ENCODE results near the gene UBE2QL1.

The UBE2QL1 gene

DNA sequence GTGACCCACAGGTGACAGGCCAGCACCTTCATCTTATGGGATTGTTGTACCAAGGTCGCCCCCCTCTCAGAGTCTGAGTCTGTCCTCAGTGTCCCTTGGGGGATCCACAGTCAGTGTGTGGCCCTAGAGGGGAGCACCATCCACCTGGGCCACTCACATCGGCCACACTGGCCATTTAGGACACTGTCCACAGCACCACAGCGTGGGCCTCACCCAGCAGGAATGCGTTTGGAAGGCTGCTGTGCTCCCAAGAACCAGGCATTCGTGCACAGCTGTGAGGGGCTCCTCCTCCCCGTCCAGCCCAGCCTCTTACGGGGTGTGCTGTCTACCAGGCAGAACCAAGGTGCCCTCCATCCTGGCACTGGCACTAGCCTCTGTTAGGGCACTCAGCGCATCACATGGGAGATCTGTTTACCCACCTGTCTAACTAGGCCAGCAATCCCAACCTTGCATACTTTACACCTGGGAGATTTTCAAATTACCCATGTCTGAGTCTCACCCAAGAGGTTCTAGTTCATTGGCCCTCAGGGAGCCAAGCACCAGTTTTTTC, 24.5 kb upstream of the UBE2QL1 start:
- no peaks in the 10 kb centered on the region for H3K4me1 ChIP-seq
- TF ChIP-seq, protein P1, sequence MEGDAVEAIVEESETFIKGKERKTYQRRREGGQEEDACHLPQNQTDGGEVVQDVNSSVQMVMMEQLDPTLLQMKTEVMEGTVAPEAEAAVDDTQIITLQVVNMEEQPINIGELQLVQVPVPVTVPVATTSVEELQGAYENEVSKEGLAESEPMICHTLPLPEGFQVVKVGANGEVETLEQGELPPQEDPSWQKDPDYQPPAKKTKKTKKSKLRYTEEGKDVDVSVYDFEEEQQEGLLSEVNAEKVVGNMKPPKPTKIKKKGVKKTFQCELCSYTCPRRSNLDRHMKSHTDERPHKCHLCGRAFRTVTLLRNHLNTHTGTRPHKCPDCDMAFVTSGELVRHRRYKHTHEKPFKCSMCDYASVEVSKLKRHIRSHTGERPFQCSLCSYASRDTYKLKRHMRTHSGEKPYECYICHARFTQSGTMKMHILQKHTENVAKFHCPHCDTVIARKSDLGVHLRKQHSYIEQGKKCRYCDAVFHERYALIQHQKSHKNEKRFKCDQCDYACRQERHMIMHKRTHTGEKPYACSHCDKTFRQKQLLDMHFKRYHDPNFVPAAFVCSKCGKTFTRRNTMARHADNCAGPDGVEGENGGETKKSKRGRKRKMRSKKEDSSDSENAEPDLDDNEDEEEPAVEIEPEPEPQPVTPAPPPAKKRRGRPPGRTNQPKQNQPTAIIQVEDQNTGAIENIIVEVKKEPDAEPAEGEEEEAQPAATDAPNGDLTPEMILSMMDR (IDR thresholded peaks at IDR 0.05; ENCODE audit: low read depth, low read length), result no peak
- no peaks in the 10 kb centered on the region for H3K36me3 ChIP-seq
- no peak for DNase-seq
- no peak overlapping the region for H3K4me3 ChIP-seq (ENCODE audit: low read depth, low read length)
- H3K27me3 ChIP-seq, result no peaks in the 10 kb centered on the region
- H3K9me3 ChIP-seq, result no peaks in the 10 kb centered on the region

DNA sequence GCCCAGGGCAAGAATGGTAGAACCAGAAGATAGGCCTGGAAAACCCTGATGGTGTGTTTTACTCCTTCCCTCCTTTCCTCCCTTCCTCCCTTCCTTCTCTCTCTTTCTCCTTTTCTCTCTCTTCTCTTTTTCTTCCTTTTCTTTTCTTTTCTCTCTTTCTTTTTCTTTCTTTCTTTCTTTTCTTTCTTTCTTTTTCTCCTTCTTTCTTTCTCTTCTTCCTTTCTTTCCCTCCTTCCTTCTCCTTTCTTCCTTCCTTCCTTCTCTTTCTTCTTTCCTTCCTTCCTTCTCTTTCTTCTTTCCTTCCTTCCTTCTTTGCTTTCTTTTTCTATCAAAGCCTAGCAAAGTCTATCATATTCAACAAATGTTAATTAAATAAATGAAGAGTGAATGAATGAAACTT, 24.0 kb upstream of the UBE2QL1 start:
- H3K4me3 ChIP-seq (ENCODE audit: low read depth, low read length), result no peak overlapping the region
- DNase-seq, result no peak
- no peaks in the 10 kb centered on the region for H3K36me3 ChIP-seq
- no peaks in the 10 kb centered on the region for H3K4me1 ChIP-seq
- H3K27me3 ChIP-seq, result no peaks in the 10 kb centered on the region
- no peaks in the 10 kb centered on the region for H3K9me3 ChIP-seq
- TF ChIP-seq, protein P1 (IDR thresholded peaks at IDR 0.05; ENCODE audit: low read depth, low read length), result no peak

DNA sequence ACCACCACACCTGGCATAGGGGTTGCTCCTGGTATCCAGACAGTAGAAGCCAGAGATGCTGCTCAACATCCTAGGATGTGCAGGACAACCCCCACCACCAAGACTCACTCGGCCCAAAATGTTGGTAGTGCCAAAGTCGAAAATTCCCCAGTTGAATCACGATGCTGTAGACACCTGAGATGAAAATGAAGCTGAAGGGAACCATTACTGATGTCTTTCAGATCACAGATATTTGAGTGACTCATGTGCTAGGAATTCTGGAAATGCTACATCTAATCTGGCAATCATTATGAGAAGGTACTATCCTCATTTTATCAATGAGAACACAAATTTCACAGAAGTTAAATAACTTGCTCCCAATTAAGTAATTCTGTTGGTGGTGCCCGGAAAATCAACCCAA, 21.0 kb upstream of the UBE2QL1 start:
- H3K9me3 ChIP-seq, result no peaks in the 10 kb centered on the region
- TF ChIP-seq, protein P1 (IDR thresholded peaks at IDR 0.05; ENCODE audit: low read depth, low read length), result no peak
- no peak for DNase-seq
- no peak overlapping the region for H3K4me3 ChIP-seq (ENCODE audit: low read depth, low read length)
- no peaks in the 10 kb centered on the region for H3K4me1 ChIP-seq
- H3K36me3 ChIP-seq, result no peaks in the 10 kb centered on the region
- no peaks in the 10 kb centered on the region for H3K27me3 ChIP-seq

DNA sequence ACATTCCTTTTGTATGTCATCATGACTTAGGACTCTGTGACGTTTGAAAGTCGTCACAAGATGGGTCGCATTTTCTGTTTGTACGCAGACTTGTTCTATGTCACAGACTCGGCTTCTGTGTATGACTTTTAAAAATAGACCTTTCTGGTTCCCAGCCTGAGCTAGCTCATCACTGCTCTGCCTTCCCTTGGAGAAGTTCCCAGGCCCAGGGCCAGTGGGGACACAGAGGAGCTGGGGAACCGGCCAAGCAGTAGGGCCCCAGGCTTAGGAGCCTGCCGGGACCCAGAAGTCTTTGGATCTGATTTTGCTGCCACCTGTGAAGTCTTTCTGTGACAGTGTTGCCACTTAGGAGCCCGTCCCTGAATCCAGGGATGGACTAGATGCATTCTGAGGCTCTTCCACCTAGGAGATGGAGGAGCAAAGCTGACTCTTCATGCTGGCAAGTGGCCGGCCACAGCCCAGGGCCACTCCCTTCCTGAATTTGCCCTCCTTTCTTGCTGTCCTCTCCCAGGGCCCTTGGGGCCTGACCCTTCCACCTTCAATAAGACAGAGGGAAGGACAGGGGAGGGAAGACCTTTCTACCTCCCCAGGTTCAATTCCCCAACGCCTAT, 18.1 kb upstream of the UBE2QL1 start:
- H3K36me3 ChIP-seq, result no peaks in the 10 kb centered on the region; the same call in 1 of the 2 replicates
- TF ChIP-seq, protein P1 (IDR thresholded peaks at IDR 0.05; ENCODE audit: low read depth, low read length), result no peak
- no peak for DNase-seq
- H3K27me3 ChIP-seq, result no peaks in the 10 kb centered on the region; the same call in 1 of the 2 replicates
- no peaks in the 10 kb centered on the region for H3K9me3 ChIP-seq
- no peak overlapping the region for H3K4me3 ChIP-seq (ENCODE audit: low read depth, low read length)
- H3K4me1 ChIP-seq, result peaks cover 4% of the 10 kb centered on the region; the same call in 1 of the 2 replicates

DNA sequence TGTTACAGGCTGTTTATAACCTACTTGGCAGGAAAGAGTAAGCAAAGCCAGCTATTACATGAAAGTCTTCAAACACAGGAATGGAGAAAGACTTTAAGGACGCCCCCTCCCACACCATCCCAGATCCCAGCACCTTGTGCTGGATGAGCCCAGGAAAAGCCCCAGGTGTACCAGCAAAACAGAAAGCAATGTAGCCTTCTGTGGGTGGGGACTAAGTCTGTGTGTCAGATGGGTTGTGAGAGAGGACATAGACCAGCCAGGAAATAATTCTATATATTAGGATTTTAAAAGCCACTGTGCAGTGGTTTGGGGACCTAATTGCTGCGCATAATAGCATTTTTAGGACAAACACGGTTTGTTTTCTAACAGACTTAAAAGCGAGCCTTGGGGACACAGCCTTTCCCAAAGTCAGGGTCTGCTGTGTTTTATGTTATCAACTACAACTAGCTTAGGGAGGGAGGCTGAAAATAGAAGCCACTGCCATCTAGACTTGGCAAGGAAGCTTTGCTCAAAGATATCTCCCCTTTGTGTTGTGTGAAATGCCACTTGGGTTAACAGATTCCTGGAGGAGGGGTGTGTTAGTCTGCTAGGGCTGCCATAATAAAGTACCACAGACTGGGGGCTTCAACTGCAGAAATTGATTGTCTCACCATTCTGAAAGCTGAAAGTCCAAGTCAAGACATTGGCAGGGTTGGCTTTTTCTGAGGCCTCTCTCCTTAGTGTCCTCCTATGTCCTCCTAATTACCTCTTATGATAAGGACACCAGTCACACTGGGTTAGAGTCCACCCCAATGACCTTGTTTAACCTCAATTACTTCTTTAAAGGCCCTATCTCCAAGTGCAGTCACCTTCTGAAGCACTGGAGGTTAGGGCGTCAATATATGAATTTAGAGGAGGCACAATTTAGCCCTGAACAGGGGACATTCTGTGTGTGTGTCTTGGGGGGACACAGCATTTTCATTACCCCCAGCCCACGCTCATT, 17.2 kb upstream of the UBE2QL1 start:
- Histone ChIP-seq H3K4me1 (peaks cover 4% of the 10 kb centered on the region; the same call in 1 of the 2 replicates), H3K4me3 (ENCODE audit: low read depth, low read length) (no peak overlapping the region), H3K27me3 (no peaks in the 10 kb centered on the region; the same call in 1 of the 2 replicates), H3K9me3 (no peaks in the 10 kb centered on the region), H3K36me3 (no peaks in the 10 kb centered on the region; the same call in 1 of the 2 replicates)
- TF ChIP-seq, protein P1 (IDR thresholded peaks at IDR 0.05; ENCODE audit: low read depth, low read length), result no peak
- no peak for DNase-seq
